ENCODE measurements around the gene G6PD.

- no peak for TF ChIP-seq EP300 (IDR thresholded peaks at IDR 0.05)
- TF ChIP-seq CTCF (IDR thresholded peaks at IDR 0.05), result peak in 1 of 6 experiments; percentile 7
- TF ChIP-seq POLR2A (IDR thresholded peaks at IDR 0.05), result peak in 2 of 4 donors; percentile 27 to 60
Measured at GRCh38 chrX:154486396-154487207, 60.0 kb downstream of the G6PD start, which contains the start of gene UBL4A.

Data from upper lobe of left lung (tissue), 4 donors.